Fibroblast of lung (primary cell): ENCODE measurements around the gene ADCYAP1R1. TPM values are rescaled to one million over a fixed set of nuclear protein-coding genes. Genes with fewer than 3 reads are reported as not detected.

Source experiments
- DNase-seq, 2 donors: peaks; one replicate each; pipeline versions ENCODE4 v3.0.0 to v3.0.0-alpha.2; 2010; ENCODE audit warnings: low read depth in 2 of 2
- H2AFZ ChIP-seq: 2 replicates; pipeline ENCODE4 v1.5.1; 2012; ENCODE audit warnings: low read length, control low read depth, inconsistent platforms
- H3K27ac ChIP-seq: 2 replicates; pipeline ENCODE4 v1.5.1; 2011; ENCODE audit warnings: low read length, control low read depth; ENCODE audit not compliant: insufficient read depth
- H3K27me3 ChIP-seq: 2 replicates; pipeline ENCODE4 v1.5.1; 2011; ENCODE audit warnings: mild to moderate bottlenecking, low read length; ENCODE audit not compliant: control insufficient read depth, insufficient read depth
- H3K36me3 ChIP-seq: 2 replicates; pipeline ENCODE4 v1.5.1; 2011; ENCODE audit warnings: low read length; ENCODE audit not compliant: control insufficient read depth, insufficient read depth
- H3K4me1 ChIP-seq: 2 replicates; pipeline ENCODE4 v1.5.1; 2011; ENCODE audit warnings: low read length; ENCODE audit not compliant: control insufficient read depth, insufficient read depth; ENCODE audit errors: extremely low read depth
- H3K4me2 ChIP-seq: 2 replicates; pipeline ENCODE4 v1.5.1; 2011; ENCODE audit warnings: low read length, control low read depth; ENCODE audit not compliant: insufficient read depth; ENCODE audit errors: extremely low read depth
- H3K4me3 ChIP-seq, 4 experiments: fragments of 200-600 bp in 1 of 4; sonication (generic) in 1 of 4; replicated peaks in 1 of 4; 2 replicates each; pipeline ENCODE4 v1.5.1; 2011 to 2016; ENCODE audit warnings: low read length in 4 of 4, low read depth in 3 of 4, mild to moderate bottlenecking in 3 of 4, control low read depth in 2 of 4, inconsistent platforms in 1 of 4, mixed read lengths in 1 of 4; ENCODE audit not compliant: insufficient read depth in 1 of 4; ENCODE audit errors: control extremely low read depth in 1 of 4
- H3K79me2 ChIP-seq: 2 replicates; pipeline ENCODE4 v1.5.1; 2012; ENCODE audit warnings: mild to moderate bottlenecking, low read length, inconsistent platforms; ENCODE audit not compliant: control insufficient read depth, insufficient read depth
- H3K9ac ChIP-seq: 2 replicates; pipeline ENCODE4 v1.5.1; 2011; ENCODE audit warnings: mild to moderate bottlenecking, low read length, control low read depth; ENCODE audit not compliant: insufficient read depth
- H3K9me3 ChIP-seq: 2 replicates; pipeline ENCODE4 v1.5.1; 2012; ENCODE audit warnings: low read depth, low read length; ENCODE audit not compliant: control insufficient read depth, insufficient read depth
- H4K20me1 ChIP-seq: 2 replicates; pipeline ENCODE4 v1.5.1; 2011; ENCODE audit warnings: low read length; ENCODE audit not compliant: control insufficient read depth, insufficient read depth; ENCODE audit errors: extremely low read depth
- CTCF ChIP-seq, 2 donors: IDR thresholded peaks in 1 of 2; conservative IDR thresholded peaks in 1 of 2; 1 replicate in 1 of 2; 2 replicates in 1 of 2; pipeline ENCODE4 v1.5.1; 2011 to 2012; ENCODE audit warnings: low read length in 2 of 2, control low read depth in 1 of 2, inconsistent platforms in 1 of 2, low read depth in 1 of 2, mild to moderate bottlenecking in 1 of 2
- EZH2 ChIP-seq: IDR thresholded peaks from 2 replicates; pipeline ENCODE4 v1.5.1; 2012; ENCODE audit warnings: low read length, control low read depth, mild to moderate bottlenecking; ENCODE audit errors: missing control alignments
- polyA plus RNA-seq, 2 donors: library from polyadenylated mRNA; depleted of rRNA in 1 of 2; stranded (reverse) in 1 of 2; unstranded in 1 of 2; fragments of >200 nt; gene quantifications; 2 replicates each; pipeline ENCODE4 v1.2.1, GENCODE V29; 2011 to 2012; ENCODE audit warnings: missing spikeins in 1 of 2
- total RNA-seq: library from RNA; depleted of rRNA; stranded (reverse); fragments of >200 nt; gene quantifications from 2 replicates; pipeline ENCODE4 v1.2.1, GENCODE V29; 2014

The ADCYAP1R1 gene
- total and polyA plus RNA-seq, 2 donors (not counting 1 experiment from before 2014, with no cell fraction given) = not detected

DNA sequence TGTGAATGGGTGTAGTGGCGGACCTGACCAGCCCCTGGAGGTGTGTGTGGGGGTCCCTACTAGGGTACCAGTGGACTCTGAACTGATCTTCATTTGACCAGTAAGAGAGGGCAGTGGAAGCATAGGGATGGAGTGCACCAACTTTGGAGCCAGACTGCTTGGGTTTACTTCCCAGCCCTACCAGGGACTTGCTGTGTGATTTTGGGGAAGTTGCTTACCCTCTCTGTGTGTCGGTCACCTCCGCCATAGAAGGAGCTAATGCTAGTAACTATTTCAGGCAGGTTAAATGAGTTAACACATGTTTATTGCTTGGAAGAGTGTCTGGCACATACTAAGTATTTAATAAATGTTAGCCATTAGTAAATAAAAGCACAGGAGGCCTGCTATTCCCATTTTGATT, 6.6 kb downstream of the ADCYAP1R1 start:
- DNase-seq = no peak
- H3K36me3 ChIP-seq = no peaks in the 10 kb centered on the region
- no peak overlapping the region for H2AFZ ChIP-seq
- no peaks in the 10 kb centered on the region for H3K79me2 ChIP-seq
- H3K4me3 ChIP-seq = no peak overlapping the region
- peaks cover 11% of the 10 kb centered on the region for H3K27me3 ChIP-seq
- TF ChIP-seq EZH2 = no peak
- no peak for TF ChIP-seq CTCF (conservative IDR thresholded peaks at IDR 0.05 in 1 of 2, IDR thresholded peaks at IDR 0.05 in 1 of 2; ENCODE audit: low read depth in 1 of 2, low read length in 2 of 2)
- no peaks in the 10 kb centered on the region for H3K9me3 ChIP-seq
- no peaks in the 10 kb centered on the region for H4K20me1 ChIP-seq
- no peak overlapping the region for H3K4me2 ChIP-seq
- H3K9ac ChIP-seq = no peak overlapping the region
- no peaks in the 10 kb centered on the region for H3K4me1 ChIP-seq
- H3K27ac ChIP-seq = no peak overlapping the region

DNA sequence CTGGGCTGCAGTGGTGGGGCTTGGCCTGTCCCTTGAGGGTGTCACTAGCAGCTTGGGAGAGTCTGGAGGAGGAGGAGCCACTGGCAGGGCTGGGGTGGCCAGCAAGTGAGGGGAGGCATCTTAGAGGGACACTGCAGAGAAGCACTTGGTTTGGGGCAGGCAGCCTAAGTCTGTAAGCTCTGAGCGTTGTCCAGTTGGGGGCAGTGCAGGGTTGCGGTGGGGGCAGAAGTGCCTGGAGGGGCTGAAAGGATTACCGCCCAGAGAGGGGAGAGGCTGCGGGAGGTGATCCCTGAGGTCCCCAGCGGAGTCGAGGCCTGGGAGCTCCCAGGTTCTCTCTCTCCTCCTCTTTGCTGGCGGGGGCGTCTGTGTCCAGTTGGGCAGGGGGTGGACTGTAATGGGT, 7.4 kb downstream of the ADCYAP1R1 start:
- Histone ChIP-seq H4K20me1 (no peaks in the 10 kb centered on the region), H2AFZ (no peak overlapping the region), H3K9me3 (no peaks in the 10 kb centered on the region), H3K36me3 (no peaks in the 10 kb centered on the region), H3K79me2 (no peaks in the 10 kb centered on the region), H3K27me3 (peaks cover 5% of the 10 kb centered on the region), H3K4me2 (no peak overlapping the region), H3K4me3 (no peak overlapping the region), H3K27ac (no peak overlapping the region), H3K9ac (no peak overlapping the region), H3K4me1 (no peaks in the 10 kb centered on the region)
- no peak for TF ChIP-seq CTCF (conservative IDR thresholded peaks at IDR 0.05 in 1 of 2, IDR thresholded peaks at IDR 0.05 in 1 of 2; ENCODE audit: low read depth in 1 of 2, low read length in 2 of 2)
- no peak for TF ChIP-seq EZH2
- DNase-seq = no peak

- H3K9ac ChIP-seq = no peak overlapping the region
Measured at GRCh38 chr7:31061185-31061584, 9.1 kb downstream of the ADCYAP1R1 start.

More at GRCh38 chr7:31061185-31061584, 9.1 kb downstream of the ADCYAP1R1 start:
- TF ChIP-seq EZH2 = no peak
- Histone ChIP-seq H3K4me3 (no peak overlapping the region), H2AFZ (no peak overlapping the region), H3K27me3 (no peaks in the 10 kb centered on the region), H4K20me1 (no peaks in the 10 kb centered on the region), H3K9me3 (no peaks in the 10 kb centered on the region), H3K36me3 (no peaks in the 10 kb centered on the region), H3K4me1 (no peaks in the 10 kb centered on the region), H3K79me2 (no peaks in the 10 kb centered on the region), H3K4me2 (no peak overlapping the region), H3K27ac (no peak overlapping the region)
- no peak for DNase-seq
